Measurements from ENCODE around the gene ANKRD24. TPM values are rescaled to one million over a fixed set of nuclear protein-coding genes. Genes with fewer than 3 reads are reported as not detected.

Gene ANKRD24
- total and polyA plus RNA-seq, 2 of the 13 experiments (the other 11 are each of a cell fraction or from before 2014, with no cell fraction given): 0.13 to 0.24 TPM

DNA sequence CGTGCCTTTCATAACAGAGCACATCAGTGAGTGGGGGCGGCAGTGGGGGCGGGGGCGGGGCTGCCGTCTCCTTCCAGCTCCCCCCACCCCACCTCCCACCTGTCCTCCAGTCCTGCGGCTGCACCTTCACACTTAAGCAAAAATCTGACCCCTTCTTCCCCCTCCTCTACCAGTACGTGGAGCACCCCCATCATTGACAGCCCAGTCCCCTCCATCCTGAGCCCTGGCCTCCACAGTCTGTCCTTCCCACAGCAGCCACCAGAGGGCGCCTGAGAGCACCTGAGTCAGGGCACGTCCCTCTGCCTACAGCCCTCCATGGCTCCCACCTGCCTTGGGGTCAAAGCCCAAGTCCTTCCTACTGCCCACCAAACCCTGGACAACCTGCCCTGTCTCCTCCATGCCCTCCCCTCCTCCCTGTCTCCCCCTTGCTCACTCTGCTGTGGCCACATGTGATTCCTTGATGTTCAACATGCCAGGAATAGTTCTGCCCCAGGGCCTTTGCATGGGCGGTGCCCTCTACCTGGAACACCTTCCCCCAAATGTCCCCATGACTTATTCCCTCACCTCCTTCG lies 50.9 kb downstream of the ANKRD24 start (continued):
- TF ChIP-seq, protein P1, sequence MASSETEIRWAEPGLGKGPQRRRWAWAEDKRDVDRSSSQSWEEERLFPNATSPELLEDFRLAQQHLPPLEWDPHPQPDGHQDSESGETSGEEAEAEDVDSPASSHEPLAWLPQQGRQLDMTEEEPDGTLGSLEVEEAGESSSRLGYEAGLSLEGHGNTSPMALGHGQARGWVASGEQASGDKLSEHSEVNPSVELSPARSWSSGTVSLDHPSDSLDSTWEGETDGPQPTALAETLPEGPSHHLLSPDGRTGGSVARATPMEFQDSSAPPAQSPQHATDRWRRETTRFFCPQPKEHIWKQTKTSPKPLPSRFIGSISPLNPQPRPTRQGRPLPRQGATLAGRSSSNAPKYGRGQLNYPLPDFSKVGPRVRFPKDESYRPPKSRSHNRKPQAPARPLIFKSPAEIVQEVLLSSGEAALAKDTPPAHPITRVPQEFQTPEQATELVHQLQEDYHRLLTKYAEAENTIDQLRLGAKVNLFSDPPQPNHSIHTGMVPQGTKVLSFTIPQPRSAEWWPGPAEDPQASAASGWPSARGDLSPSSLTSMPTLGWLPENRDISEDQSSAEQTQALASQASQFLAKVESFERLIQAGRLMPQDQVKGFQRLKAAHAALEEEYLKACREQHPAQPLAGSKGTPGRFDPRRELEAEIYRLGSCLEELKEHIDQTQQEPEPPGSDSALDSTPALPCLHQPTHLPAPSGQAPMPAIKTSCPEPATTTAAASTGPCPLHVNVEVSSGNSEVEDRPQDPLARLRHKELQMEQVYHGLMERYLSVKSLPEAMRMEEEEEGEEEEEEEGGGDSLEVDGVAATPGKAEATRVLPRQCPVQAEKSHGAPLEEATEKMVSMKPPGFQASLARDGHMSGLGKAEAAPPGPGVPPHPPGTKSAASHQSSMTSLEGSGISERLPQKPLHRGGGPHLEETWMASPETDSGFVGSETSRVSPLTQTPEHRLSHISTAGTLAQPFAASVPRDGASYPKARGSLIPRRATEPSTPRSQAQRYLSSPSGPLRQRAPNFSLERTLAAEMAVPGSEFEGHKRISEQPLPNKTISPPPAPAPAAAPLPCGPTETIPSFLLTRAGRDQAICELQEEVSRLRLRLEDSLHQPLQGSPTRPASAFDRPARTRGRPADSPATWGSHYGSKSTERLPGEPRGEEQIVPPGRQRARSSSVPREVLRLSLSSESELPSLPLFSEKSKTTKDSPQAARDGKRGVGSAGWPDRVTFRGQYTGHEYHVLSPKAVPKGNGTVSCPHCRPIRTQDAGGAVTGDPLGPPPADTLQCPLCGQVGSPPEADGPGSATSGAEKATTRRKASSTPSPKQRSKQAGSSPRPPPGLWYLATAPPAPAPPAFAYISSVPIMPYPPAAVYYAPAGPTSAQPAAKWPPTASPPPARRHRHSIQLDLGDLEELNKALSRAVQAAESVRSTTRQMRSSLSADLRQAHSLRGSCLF (CRISPR knock-in tag; IDR thresholded peaks at IDR 0.05; ENCODE audit: borderline replicate concordance): no peak
- TF ChIP-seq, protein P2, sequence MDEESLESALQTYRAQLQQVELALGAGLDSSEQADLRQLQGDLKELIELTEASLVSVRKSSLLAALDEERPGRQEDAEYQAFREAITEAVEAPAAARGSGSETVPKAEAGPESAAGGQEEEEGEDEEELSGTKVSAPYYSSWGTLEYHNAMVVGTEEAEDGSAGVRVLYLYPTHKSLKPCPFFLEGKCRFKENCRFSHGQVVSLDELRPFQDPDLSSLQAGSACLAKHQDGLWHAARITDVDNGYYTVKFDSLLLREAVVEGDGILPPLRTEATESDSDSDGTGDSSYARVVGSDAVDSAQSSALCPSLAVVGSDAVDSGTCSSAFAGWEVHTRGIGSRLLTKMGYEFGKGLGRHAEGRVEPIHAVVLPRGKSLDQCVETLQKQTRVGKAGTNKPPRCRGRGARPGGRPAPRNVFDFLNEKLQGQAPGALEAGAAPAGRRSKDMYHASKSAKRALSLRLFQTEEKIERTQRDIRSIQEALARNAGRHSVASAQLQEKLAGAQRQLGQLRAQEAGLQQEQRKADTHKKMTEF (CRISPR knock-in tag; IDR thresholded peaks at IDR 0.05): no peak
- TF ChIP-seq, protein P3, sequence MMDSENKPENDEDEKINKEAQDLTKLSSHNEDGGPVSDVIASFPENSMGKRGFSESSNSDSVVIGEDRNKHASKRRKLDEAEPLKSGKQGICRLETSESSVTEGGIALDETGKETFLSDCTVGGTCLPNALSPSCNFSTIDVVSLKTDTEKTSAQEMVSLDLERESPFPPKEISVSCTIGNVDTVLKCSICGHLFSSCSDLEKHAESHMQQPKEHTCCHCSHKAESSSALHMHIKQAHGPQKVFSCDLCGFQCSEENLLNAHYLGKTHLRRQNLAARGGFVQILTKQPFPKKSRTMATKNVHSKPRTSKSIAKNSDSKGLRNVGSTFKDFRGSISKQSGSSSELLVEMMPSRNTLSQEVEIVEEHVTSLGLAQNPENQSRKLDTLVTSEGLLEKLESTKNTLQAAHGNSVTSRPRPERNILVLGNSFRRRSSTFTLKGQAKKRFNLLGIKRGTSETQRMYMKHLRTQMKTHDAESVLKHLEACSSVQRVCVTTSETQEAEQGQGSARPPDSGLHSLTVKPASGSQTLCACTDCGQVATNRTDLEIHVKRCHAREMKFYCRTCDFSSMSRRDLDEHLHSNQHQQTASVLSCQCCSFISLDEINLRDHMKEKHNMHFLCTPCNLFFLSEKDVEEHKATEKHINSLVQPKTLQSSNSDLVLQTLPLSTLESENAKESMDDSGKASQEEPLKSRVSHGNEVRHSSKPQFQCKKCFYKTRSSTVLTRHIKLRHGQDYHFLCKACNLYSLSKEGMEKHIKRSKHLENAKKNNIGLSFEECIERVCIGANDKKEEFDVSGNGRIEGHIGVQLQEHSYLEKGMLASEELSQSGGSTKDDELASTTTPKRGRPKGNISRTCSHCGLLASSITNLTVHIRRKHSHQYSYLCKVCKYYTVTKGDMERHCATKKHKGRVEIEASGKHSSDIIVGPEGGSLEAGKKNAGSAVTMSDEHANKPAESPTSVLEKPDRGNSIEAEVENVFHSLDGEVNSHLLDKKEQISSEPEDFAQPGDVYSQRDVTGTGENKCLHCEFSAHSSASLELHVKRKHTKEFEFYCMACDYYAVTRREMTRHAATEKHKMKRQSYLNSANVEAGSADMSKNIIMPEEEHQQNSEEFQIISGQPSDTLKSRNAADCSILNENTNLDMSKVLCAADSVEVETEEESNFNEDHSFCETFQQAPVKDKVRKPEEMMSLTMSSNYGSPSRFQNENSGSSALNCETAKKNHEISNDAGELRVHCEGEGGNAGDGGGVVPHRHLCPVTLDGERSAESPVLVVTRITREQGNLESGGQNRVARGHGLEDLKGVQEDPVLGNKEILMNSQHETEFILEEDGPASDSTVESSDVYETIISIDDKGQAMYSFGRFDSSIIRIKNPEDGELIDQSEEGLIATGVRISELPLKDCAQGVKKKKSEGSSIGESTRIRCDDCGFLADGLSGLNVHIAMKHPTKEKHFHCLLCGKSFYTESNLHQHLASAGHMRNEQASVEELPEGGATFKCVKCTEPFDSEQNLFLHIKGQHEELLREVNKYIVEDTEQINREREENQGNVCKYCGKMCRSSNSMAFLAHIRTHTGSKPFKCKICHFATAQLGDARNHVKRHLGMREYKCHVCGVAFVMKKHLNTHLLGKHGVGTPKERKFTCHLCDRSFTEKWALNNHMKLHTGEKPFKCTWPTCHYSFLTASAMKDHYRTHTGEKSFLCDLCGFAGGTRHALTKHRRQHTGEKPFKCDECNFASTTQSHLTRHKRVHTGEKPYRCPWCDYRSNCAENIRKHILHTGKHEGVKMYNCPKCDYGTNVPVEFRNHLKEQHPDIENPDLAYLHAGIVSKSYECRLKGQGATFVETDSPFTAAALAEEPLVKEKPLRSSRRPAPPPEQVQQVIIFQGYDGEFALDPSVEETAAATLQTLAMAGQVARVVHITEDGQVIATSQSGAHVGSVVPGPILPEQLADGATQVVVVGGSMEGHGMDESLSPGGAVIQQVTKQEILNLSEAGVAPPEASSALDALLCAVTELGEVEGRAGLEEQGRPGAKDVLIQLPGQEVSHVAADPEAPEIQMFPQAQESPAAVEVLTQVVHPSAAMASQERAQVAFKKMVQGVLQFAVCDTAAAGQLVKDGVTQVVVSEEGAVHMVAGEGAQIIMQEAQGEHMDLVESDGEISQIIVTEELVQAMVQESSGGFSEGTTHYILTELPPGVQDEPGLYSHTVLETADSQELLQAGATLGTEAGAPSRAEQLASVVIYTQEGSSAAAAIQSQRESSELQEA (CRISPR knock-in tag; IDR thresholded peaks at IDR 0.05; ENCODE audit: not compliant biosample characterization): no peak
- no peak for TF ChIP-seq ZNF101 (CRISPR knock-in tag; IDR thresholded peaks at IDR 0.05; ENCODE audit: borderline replicate concordance, low read depth)
- TF ChIP-seq ZNF276 (CRISPR knock-in tag; IDR thresholded peaks at IDR 0.05; ENCODE audit: low read depth): no peak
- TF ChIP-seq, protein P4, sequence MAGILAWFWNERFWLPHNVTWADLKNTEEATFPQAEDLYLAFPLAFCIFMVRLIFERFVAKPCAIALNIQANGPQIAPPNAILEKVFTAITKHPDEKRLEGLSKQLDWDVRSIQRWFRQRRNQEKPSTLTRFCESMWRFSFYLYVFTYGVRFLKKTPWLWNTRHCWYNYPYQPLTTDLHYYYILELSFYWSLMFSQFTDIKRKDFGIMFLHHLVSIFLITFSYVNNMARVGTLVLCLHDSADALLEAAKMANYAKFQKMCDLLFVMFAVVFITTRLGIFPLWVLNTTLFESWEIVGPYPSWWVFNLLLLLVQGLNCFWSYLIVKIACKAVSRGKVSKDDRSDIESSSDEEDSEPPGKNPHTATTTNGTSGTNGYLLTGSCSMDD (CRISPR knock-in tag; IDR thresholded peaks at IDR 0.05): no peak
- no peak for TF ChIP-seq ETV5 (CRISPR knock-in tag; IDR thresholded peaks at IDR 0.05; ENCODE audit: borderline replicate concordance)
- TF ChIP-seq ZNF615 (CRISPR knock-in tag; IDR thresholded peaks at IDR 0.05; ENCODE audit: borderline replicate concordance): no peak
- no peak for TF ChIP-seq ZNF567 (CRISPR knock-in tag; IDR thresholded peaks at IDR 0.05; ENCODE audit: borderline replicate concordance)
- TF ChIP-seq CHD4 (IDR thresholded peaks at IDR 0.05; ENCODE audit: borderline replicate concordance, low read length): peak; percentile 98
